Adrenal gland (tissue), 5 donors: ENCODE measurements around the gene CBX7.

ENCODE experiments used
- POLR2A ChIP-seq, 2 donors: fragments of 450-650 bp; IDR thresholded peaks; one replicate each; pipeline ENCODE4 v1.6.1; 2017; ENCODE audit warnings: antibody characterized with exemption in 2 of 2, mild to moderate bottlenecking in 2 of 2, moderate library complexity in 1 of 2
- TF ChIP-seq, protein P1 (sequence below), 6 experiments: fragments of 450-650 bp in 4 of 6; fragments of 200-600 bp in 2 of 6; sonication (generic) in 1 of 6; IDR thresholded peaks; 1 replicate in 5 of 6; 2 replicates in 1 of 6; pipeline versions ENCODE4 v1.5.1 to v1.8.0; 2016 to 2021; ENCODE audit warnings: antibody characterized with exemption in 6 of 6, mild to moderate bottlenecking in 2 of 6, moderate library complexity in 1 of 6
- donor health status: DM: no; HTN: no; CAD: no.

- no peak for TF ChIP-seq POLR2A (IDR thresholded peaks at IDR 0.05)
- TF ChIP-seq, protein P1, sequence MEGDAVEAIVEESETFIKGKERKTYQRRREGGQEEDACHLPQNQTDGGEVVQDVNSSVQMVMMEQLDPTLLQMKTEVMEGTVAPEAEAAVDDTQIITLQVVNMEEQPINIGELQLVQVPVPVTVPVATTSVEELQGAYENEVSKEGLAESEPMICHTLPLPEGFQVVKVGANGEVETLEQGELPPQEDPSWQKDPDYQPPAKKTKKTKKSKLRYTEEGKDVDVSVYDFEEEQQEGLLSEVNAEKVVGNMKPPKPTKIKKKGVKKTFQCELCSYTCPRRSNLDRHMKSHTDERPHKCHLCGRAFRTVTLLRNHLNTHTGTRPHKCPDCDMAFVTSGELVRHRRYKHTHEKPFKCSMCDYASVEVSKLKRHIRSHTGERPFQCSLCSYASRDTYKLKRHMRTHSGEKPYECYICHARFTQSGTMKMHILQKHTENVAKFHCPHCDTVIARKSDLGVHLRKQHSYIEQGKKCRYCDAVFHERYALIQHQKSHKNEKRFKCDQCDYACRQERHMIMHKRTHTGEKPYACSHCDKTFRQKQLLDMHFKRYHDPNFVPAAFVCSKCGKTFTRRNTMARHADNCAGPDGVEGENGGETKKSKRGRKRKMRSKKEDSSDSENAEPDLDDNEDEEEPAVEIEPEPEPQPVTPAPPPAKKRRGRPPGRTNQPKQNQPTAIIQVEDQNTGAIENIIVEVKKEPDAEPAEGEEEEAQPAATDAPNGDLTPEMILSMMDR (IDR thresholded peaks at IDR 0.05) = no peak
Observed at GRCh38 chr22:39174498-39175352, 22.2 kb upstream of the CBX7 start.
